H4 (cell line): Measurements from ENCODE around the gene HDAC5. TPM values are rescaled to one million over a fixed set of nuclear protein-coding genes. Genes with fewer than 3 reads are reported as not detected.
"Not testable (repeated sequence)": the region's sequence is repeated elsewhere in the genome, so short reads cannot be mapped to it uniquely, and the experiment has no call there.

Experiments
- DNase-seq: peaks from one replicate; pipeline ENCODE4 v3.0.0-alpha.2; 2015; ENCODE audit warnings: low spot score
- total RNA-seq: library from RNA; depleted of rRNA; stranded (reverse); fragments of >200 nt; shearing (Covaris generic); gene quantifications from 2 replicates; pipeline ENCODE4 v1.2.3, GENCODE V29; 2014; rRNA removed

HDAC5 gene
- total RNA-seq, result 13.7 and 16.8 TPM in 2 replicates

DNA sequence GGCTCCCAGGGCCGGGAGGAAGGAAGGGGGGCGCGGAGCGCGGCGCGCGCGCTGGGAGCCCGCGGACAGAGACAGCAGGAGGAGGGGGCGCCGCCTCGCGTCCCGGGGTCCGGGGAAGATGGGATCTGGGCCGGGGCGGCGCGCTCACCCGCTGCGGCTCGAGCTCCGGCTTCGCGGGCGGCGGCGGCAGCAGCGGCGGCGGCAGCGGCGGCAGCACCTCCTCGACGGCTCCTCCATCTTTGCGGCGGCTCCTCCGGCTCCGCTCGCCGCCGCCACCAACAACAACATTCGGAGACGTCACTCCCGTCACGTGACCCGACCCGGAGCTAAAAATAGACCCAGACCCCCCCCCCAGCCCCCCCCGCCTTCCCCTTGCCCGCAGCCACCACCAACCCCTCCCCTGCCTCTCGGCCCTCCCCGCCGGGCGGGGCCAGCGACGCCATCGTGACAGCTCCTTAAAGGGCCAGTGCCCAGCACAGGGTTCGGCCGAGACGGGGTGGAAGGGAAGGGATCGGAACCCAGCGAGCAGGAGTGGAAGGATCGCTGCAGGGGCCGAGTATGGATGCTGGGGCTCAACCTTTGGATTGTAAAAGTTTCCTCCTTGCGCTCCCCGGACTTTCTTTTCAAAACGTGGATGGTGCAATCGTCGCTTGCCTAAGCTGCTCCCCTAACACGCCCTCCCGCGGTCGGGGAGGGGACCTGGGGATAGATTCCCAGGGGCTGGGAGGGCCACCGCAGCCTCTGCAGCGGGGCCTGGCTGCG, at the start of gene HDAC5:
Gene HDAC5 (minus strand): TSS at position 286 of the 762 bp plus-strand sequence. CDS start 6,126 bp downstream, outside the sequence.
- peak; percentile 88 for DNase-seq

DNA sequence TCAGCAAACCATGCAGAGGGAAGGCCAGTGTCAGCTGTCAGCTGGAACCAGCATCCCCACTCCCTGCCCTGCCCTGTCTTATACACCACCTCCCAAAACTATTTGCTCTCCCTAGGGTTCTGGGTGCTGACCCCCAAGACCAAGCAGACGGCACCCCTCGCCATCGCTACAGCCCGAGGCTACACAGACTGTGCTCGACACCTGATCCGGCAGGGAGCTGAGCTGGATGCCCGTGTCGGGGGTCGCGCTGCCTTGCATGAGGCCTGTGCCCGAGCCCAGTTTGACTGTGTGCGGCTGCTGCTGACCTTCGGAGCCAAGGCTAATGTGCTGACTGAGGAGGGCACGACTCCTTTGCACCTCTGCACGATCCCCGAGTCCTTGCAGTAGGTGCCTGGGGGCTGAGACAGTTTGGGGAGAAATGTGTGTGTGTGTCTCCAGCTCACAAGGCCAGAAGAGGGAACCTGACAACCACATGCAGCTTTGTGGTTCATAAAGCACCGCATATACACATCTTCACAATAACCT, 48.6 kb upstream of the HDAC5 start:
- DNase-seq, result no peak

DNA sequence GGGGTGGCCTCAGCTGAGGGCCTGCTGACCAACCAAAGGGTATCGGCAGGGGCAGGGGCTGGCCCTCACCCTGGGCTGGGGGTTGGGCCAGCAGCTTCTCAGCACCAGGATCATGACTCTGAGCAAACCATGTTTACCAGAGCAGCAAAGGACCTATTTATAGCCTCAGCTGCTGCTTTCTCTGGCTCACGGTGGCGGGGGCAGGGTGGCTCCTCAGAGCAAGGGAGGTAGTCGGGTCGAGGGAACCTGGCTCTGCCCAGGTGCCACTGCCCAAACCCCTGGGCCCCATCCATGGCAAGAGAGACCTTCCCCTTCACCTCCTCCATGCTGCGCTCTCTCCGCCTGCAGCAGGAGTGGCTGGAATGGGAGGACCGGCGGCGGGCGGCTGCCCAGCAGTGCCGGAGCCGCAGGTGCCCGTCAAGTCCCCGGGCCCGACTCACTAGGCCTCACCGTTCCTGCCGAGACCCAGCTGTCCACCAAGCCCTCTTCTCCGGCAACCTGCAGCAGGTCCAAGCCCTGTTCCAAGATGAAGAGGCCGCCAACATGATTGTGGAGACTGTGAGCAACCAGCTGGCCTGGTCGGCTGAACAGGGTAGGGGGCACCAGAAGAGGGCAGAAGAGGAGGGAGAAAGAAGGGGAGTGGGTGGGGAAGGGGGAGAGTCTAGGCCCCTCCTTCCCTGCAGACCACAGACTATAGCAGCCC, 47.2 kb upstream of the HDAC5 start, which contains the start of gene ASB16:
Gene ASB16 (plus strand): TSS at position 206 of the 703 bp plus-strand sequence. CDS start 86 bp downstream, at position 292.
- DNase-seq, result no peak

DNA sequence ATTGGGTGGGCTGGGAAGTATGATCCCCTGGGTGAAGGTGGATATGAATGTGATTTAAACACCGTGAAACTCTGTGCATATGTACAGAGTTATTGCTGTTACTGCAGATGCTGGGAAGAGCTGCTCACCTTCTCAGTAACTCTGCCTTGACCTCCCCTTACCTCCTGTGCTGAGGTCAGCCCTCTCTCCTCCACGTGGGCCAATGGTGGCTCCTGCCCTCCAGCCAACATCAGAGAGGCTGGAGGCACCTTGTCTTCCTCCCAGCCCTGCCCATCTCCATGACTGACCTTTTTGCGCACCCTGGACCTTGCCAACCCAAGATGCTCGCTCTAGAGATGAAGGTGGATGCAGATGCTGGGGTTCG, 46.7 kb upstream of the HDAC5 start:
- no peak for DNase-seq

DNA sequence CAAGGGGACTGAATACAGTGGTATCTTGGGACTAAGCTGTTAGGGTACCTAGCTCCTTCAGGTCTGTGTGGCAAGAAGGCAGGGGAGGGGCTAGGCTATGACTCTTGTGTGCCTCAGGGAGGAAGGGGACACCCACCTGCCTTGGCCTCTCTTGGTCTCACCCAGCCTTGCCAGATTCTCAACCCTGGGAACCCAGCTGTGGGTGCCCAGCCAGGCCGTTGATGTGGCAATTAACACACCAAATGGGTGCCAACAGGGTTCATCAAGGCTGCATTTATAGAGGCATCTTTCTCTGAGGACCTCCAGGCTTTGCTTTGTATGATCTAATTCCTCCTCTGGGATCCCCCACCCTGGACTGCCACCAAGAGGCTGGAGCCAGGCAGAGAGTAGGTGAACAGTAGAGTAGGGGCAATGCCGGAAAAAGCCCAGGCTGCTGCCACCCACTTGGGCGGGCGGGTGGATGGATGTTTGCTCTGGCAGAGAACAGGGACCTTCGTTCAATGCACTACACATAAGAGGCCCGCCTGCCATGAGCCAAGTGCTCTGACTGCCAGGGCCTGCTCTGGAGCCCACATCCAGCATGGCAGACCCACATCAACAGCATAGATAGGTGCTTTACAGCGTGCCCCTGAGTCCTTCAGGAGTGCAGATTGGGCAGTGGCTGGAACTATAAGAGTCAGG, 43.9 kb upstream of the HDAC5 start:
- DNase-seq, result no peak

DNA sequence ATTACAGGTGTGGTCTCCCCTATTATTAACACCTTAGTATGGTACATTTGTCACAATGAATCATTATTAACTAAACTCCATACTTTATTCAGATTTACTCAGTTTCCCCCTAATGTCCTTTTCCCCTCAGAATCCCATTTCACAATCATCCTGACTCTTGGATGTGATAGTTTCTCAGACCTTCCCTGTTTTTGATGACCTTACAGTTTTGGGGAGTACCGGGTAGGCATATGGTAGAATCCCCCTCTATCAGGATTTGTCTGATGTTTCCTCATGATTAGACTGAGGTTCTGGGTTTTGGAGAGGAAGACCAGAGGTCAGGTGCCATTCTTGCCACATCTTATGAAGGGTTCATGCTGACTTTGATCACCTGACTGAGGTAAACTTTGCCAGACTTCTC, 41.0 kb upstream of the HDAC5 start:
- no peak for DNase-seq

DNA sequence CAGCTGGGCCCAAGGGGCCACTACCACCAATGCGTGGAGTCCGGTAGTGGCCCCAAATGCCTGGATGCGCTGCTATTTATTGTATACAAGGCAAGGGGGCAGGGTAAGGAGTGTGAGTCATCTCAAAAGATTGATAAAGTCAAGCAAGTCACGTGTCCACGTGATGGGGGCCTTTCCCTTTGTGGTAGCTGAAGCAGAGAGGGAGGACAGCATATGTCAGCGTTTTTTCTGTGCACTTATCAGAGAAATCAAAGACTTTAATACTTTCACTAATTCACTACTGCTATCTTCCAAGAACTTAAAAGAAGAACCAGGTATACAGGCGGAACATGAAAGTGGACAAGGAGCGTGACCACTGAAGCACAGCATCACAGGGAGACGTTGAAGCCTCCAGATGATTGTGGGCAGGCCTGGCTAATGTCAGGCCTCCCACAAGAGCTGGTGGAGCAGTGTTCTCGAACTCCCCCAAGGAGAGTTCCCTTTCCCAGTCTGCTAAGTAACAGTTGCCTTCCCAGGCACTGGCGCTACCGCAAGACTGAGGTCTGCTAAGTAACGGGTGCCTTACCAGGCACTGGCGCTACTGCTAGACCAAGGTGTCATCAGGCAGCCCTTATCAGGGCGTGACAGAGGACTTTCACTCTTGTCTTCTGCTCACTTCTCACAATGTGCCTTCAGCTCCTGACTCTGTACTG, 36.2 kb upstream of the HDAC5 start:
- DNase-seq, result no peak

DNA sequence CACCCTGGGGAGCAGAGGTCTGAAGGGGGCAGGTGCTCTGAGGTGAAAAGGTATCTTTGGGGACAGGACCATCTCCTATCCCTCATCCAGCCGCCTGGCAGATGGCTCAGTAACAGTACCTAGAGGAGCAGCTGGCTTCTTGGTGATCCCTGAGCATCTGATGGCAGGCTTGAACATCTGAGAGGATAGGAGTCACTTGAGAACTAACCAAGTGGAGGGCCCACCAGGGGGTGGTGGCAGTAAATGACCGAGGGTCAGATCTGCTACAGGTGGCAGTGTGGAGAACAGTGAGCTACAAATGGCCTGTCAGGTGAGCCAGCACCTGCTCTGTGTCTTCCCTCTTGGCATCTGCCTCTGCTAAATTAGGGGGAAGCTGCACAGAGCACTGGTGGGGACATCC, 32.0 kb upstream of the HDAC5 start:
- DNase-seq, result no peak

DNA sequence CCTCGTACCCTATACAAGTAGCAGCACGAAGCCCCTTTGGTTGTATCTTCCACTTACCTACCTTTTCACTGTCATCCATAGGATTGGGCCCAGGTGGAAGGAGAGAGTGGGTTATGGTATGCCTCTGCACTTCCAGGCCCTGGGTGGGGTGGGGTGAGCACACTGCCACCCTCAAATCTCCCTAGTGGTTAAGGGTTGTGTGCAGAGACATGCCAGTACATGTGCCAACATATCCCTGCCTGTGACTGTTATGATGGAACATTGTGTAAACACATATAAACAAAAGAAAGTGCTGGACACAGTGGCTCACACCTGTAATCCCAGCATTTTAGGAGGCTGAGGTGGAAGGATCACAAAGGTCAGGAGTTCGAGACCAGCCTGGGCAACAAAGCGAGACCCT, 29.4 kb upstream of the HDAC5 start:
- DNase-seq, result no peak

DNA sequence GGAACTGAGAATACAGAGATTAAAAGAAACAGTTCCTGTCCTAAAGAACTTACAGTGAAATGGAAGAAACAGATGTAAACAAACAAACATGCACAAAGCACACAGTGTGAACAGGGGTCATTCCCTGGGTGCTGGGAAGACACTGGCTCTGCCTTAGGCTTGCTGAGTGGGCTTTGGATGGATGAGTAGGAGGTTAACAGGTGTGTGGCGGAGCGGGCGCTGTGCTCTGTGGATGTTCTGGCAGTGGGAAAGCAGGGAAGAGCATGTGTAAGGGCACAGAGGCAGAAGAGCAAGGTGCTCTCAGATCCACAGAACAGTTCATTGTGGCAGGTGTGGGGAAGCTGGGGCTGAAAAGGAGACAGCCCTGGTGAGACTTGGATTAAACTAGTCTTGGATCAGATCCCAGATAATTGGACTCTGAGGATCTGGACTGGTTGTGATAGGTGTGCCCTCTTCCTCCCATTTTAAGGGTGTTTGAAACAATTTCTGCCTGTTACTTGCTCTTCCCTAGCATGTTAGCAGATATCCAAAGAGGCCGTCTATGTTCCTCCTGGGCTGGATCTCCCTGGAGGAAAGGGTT, 26.4 kb upstream of the HDAC5 start:
- no peak for DNase-seq

DNA sequence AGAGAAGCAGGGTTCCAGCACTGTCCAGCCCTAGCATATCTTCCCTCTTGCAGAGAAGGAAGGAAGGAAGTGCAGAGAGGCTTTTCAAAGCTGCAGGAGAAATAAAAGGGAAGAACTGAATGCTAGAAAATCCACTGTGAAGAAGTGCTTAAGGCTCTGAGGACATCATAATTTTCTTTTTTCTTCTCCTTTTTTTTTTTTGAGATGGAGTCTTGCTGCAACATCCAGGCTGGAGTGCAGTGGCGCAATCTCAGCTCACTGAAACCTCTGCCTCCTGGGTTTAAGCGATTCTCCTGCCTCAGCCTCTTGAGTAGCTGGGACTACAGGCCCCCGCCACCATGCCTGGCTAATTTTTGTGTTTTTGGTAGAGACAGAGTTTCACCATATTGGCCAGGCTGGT, 25.6 kb upstream of the HDAC5 start:
- DNase-seq, result not testable (repeated sequence)

DNA sequence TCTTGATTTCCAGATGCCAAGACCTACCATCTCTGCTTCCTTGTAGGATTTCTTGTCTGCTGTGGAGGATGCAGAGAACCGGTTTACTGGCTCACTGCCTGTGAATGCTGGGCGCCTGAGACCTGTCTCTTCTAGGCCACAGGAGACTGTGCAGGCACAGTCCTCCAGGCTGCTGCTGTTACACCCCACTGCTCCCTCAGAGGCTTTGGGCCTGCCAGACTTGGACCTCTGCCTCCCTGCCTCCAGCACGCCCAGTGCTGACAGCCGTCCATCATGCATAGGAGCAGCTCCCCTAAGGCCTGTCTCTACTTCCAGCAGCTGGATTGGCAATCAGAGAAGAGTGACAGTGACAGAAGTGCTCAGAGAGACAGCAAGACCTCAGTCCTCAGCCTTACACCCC, 24.4 kb upstream of the HDAC5 start:
- no peak for DNase-seq

DNA sequence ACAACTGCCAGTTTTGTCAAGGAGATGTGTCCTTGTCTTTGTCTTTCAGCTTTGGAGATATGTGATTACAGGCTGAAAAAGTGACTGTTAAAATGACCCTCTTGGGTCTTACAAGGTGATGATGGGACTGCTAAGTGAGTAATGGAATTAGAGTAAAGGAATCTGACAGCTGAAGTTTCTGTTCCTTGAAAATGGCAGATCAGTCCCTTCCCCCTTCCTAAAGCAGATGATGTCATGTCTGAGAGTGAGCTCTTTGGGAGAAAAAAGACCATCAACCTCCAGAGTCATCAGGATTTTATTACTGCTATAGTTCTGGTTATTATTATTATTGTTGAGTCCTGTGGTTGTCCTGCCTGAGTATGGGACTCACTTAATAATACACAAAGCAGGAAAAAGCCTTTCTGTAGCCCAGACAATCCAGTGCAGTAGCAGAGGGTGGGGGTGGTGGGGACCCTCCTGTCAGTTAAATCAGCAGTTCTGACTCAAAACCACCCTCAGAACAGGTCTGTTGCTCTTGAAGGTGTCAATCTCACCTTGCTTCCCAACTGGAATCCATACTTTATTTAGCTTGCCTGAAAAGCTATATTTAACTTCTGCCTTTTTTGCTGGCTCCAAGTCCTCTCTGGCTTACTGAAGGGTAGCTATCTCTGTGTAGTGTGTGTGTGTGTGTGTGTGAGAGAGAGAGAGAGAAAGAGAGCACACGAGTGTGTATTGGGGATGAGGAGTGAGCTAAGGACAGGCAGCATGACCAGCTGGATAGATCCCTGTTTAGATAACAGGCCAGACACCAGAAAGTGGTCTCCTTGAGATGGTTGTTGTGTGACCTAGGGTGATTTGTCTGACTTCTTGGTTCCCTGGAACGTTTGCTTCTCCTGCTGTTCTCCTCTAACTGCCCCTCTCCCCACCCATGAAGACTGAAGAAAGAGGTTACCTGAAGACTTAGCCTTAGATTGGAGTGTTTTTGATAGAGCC, 23.2 kb upstream of the HDAC5 start:
- DNase-seq, result no peak

DNA sequence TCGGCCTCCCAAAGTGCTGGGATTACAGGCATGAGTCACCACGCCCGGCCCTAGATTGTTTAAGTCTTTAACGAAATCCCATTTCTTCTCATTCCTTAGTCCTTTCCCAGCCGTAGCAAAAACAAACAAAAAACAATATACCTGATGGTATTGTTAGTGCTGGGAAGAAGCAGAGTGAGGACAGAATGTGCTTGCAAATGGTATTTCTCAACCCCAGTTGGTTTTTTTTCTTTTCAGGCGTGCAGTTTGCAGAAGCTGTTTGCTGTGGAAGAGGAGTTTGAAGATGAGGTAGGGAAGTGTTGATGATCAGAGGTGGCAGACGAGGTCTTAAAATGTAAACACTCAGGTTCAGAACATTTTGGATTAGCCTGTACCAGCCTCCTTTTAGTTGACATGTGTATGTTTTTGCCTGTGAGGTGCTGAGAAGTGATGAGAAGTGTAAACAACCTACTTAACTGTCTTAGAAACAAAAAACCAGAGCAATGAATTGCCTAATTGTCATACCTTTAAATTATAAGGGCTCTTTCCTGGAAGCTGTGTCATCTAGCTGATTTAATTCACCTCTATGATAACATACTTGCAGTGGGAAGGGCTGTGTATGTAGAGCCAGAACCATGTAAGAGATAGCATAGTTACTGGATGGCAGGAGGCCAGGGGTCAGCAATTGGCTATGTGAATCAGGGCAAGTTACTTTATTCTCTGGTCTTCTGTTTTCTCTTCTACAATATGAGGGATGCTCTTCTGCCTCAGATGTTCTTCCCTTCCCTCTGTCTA, 21.7 kb upstream of the HDAC5 start:
- DNase-seq, result no peak

DNA sequence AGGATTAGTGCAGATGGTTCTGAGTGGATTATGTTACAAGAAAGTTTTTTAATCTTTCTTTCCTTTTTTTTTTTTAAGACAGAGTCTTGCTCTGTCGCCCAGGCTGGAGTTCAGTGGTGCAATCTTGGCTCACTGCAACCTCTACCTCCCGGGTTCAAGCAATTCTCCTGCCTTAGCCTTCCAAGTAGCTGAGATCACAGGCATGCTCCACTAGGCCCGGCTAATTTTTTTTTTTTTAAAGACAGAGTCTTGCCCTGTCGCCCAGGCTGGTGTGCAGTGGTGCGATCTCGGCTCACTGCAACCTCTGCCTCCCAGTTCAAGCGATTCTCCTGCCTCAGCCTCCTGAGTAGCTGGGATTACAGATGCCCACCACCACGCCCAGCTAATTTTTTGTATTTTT, 20.5 kb upstream of the HDAC5 start:
- not testable (repeated sequence) for DNase-seq

DNA sequence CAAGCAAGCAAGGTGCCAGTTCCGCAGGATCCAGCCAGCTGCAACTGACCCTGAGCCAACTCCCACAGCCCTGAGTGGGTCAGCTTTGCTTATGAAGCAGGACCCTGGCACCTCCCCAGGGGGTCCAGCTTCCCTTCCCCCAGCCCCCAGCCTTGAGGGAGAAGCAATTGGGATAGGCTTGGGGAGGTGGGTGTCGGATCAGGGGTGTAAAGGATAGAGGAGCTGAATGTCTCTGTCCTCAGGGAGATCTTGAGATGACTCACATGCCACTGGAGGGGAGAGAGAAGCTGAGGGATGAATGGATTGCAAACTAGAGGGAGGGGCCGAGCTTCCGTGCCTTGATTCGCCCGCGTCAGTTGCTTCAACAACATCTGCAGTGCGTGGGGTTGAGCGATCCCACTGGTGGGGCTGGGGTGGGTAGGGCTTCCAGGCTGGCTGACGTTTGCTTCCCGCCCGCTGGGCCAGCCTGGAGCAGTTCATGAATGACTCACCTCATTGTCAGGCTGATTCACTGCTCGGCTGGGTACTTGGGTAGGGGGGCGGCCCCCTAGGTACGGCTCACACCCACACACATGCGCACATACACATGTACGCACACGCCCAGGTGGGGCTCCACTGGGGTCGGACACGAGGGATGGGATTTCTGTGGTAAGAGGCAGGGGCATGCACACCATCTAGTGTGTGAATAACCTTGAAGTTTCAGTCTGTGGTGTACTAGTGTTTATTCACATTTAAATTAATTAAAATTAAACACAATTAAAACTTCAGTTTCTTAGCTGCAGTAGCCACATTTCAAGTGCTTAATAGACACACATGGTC, 14.7 kb upstream of the HDAC5 start:
- peak; percentile 94 for DNase-seq

DNA sequence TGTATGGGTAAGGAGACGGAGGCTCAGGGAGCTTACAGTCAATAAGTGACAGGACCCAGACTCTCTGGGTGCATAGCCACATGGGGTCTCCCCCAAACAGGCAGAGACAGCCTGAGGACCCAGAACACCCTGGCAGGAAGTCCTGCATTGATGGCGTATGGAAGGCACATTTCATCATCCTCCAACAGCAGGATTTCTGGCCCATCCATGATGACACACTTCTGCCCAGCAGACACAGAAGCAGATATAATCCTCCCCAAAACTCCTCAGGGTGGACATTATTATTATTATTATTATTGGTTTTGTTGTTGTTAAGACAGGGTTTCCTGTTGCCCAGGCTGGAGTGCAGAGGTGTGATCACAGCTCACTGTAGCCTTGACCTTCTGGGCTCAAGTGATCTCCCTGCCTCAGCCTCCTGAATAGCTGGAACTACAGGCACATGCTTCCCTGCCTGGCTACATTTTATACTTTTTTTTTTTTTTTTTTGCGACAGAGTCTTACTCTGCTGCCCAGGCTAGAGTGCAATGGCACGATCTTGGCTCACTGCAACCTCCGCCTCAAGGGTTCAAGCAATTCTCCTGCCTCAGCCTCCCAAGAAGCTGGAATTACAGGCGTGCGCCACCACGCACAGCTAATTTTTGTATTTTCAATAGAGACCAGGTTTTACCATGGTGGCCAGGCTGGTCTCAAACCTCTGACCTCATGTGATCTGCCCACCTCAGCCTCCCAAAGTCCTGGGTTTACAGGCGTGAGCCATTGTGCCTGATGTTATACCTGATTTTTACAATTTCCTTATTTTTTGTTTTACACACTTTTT, 11.5 kb upstream of the HDAC5 start:
- no peak for DNase-seq
